ENCODE results near the gene SAMHD1.
"Not testable (repeated sequence)": the region's sequence is repeated elsewhere in the genome, so short reads cannot be mapped to it uniquely, and the experiment has no call there.

SAMHD1 gene

DNA sequence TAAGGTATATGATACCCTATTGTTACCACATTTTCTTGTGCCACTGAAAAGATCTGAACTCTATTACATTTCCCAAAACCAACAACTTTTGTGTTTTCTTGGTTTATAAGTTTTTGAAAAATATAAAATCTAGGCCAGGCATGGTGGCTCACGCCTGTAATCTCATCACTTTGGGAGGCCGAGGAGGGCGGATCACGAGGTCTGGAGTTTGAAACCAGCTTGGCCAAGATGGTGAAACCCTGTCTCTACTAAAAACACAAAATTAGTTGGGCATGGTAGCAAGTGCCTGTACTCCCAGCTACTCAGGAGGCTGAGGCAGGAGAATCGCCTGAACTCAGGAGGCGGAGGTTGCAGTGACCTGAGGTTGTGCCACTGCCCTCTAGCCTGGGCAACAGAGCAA, 34.3 kb downstream of the SAMHD1 start:
- no peak for DNase-seq (ENCODE audit: low read depth in 4 of 4, low spot score in 1 of 4)

DNA sequence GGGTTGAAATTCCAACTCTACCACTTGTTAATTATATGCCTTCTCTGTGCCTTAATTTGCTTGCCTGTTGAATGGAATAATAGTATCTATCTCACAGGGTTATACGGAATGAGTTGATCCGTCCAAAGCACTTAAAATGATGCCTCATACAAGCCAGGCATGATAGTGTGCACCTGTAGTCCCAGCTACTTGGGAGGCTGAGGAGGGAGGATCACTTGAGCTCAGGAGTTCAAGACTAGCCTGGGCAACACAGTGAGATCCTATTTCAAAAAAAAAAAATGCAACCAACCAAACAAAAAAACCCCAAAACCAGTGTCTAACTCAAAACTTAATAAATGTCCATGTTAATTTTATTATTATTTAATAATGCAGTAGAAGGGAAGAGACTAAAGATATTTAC, 35.3 kb downstream of the SAMHD1 start:
- no peak for DNase-seq (ENCODE audit: low read depth in 4 of 4, low spot score in 1 of 4)

DNA sequence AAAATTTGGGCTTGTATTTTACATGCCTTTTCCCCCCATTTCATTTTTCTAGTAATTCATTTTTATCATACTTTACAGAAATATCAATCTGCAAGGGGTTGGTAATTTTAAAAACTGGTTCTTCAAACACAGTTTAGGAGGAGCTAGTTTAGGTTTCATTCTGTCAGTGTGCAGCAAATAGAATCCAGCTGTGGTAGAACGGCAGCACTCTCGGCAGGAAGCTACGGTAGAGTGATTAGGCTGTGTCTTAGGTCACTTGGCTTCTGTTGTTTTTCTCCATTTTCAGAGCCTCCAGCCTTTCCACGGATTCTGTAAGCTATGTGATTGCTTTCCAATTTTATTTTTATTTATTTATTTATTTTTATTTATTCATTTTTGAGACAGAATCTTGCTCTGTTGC, 42.9 kb downstream of the SAMHD1 start:
- DNase-seq (ENCODE audit: low read depth in 4 of 4, low spot score in 1 of 4) = no peak

GRCh38 chr20:36906086-36906485, 45.4 kb downstream of the SAMHD1 start:
- DNase-seq (ENCODE audit: low read depth in 4 of 4, low spot score in 1 of 4) = not testable (repeated sequence)

GRCh38 chr20:36905566-36905965, 45.9 kb downstream of the SAMHD1 start:
- DNase-seq (ENCODE audit: low read depth in 4 of 4, low spot score in 1 of 4) = not testable (repeated sequence)

GRCh38 chr20:36904690-36905089, 46.8 kb downstream of the SAMHD1 start:
- no peak for DNase-seq (ENCODE audit: low read depth in 4 of 4, low spot score in 1 of 4)

DNA sequence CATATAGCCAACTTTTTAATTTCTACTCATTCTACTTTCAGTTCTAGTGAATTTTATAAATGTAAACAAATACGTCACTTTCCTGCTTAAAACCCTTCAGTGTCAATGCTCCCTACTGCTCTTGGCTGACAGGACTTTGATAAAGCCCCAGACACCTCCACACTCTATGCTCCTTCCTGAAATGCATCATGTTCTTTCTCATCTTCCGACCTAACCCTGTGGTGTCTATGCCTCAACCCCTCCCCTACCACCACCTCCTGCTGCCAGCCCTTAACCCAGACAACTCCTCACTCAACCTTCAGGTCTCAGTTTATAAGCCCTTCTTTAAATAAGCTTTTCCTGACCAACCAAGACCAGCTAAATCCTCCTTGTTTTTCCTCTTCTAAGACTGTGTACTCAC, 56.5 kb downstream of the SAMHD1 start:
- no peak for DNase-seq (ENCODE audit: low read depth in 4 of 4, low spot score in 1 of 4)

DNA sequence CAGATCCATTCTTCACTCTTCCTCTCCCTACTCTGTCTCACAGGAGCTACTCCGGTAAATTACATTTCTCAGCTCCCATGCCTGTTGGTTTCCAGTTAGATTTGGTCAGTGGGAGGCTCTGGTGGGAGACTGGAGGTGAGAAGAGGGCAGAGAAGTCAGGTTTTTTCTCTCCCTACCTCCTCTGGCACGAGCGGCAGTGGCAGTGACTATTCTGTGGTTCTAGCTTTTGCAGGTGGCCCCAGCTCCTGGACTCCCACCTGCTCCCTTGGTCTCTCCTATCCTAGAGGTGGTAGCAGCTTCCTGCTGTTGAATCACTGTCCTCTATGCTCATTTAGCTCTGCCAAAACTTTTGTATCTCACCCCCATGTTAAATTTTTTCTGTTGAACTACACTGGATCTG, 57.7 kb downstream of the SAMHD1 start:
- no peak for DNase-seq (ENCODE audit: low read depth in 4 of 4, low spot score in 1 of 4)

DNA sequence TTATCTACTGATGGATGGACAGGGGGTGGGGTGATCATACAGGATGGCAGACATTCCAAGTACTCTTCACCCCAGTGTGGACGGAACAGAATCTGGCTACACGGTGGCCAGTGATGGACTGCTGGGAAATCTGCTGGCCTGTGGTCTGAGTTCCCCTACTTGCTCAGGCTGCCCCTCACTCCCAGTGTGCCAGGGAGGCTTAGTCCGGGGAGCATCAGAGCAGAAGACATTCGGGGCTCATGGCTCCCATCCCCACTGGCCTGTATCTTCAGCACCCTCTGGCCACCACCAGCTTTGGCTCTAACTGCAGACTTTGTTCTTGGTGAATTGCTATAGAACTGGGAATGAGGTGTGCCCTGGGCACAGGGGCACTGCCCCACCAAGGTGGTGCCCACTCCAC, 60.3 kb downstream of the SAMHD1 start:
- DNase-seq (ENCODE audit: low read depth in 4 of 4, low spot score in 1 of 4) = no peak

DNA sequence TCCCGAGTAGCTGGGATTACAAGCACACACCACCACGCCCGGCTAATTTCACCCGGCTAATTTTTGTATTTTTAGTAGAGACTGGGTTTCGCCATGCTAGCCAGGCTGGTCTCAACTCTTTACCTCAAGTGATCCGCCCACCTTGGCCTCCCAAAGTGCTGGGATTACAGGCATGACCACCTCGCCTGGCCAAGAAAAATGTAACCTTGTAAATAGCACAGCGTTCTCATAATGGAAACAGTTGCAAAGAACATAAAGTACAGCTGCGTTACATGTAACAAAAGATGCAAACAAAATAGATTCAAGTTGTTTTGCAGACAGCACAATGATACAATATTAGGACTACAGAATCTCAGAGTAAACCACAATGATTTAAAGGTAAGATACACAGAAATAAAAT, 60.9 kb downstream of the SAMHD1 start:
- no peak for DNase-seq (ENCODE audit: low read depth in 4 of 4, low spot score in 1 of 4)

GRCh38 chr20:36888880-36889516, 62.5 kb downstream of the SAMHD1 start:
- no peak for DNase-seq (ENCODE audit: low read depth in 4 of 4, low spot score in 1 of 4)

DNA sequence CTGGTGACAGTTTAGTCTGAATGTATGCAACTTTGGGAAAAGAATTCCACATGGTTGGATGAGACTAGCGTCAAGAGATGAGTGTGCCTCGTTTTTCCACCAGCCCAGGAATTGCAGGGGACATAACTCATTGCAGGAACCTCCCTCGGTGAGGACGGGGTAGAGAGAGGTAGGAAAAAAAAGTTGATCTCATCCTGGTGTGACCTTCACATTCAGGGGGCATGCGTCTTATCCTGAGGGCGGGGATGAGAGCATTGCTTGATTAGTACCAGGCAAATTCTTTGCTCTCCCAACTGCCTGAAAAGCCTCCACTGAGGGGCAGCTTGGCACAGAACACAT, 63.8 kb downstream of the SAMHD1 start:
- DNase-seq (ENCODE audit: low read depth in 4 of 4, low spot score in 1 of 4) = no peak

GRCh38 chr20:36886859-36887751, 64.4 kb downstream of the SAMHD1 start:
- peak; percentile 65 to 79 (median 75) for DNase-seq (ENCODE audit: low read depth in 4 of 4, low spot score in 1 of 4)

DNA sequence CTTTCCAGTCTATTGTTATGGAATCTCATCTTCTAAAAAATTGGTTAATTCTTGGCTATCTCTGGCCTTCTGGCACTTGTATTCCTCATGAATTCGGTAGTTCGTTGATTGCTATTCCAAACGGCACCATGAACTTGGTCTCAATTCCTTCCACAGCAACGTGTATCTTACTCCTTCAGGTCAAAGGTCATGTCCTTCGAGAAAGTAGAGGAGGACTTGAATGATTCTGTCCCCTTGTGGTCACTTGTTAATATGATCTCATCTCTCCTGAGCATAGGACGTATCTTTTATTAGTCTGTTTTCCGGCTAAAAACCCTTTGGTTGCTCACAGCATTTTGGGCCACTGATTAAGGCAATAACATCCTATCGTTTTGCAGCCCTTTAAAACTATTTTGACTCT, 66.2 kb downstream of the SAMHD1 start:
- DNase-seq (ENCODE audit: low read depth in 4 of 4, low spot score in 1 of 4) = no peak

DNA sequence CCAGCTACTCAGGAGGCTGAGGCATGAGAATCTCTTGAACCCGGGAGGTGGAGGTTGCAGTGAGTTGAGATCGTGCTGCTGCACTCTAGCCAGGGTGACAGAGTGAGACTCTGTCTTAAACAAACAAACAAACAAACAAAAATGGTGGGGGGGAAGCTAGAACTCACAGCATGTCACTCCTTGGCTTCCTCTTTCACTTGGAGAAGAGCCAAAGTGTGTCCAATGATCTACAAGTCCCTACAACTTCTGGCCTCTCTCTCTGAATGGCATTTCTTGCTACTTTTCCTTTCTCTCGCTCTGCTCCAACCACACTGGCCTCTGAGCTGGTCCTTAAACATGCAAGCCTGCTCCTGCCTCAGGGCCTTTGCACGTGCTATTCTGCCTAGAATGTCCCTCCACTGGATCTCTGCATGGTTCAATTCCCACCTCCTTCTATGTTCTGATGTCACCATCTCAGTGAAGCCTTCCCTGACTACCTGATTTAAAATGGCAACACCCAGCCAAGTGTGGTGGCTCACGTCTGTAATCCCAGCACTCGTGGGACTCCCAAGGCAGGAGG, 67.5 kb downstream of the SAMHD1 start:
- DNase-seq (ENCODE audit: low read depth in 4 of 4, low spot score in 1 of 4) = no peak

DNA sequence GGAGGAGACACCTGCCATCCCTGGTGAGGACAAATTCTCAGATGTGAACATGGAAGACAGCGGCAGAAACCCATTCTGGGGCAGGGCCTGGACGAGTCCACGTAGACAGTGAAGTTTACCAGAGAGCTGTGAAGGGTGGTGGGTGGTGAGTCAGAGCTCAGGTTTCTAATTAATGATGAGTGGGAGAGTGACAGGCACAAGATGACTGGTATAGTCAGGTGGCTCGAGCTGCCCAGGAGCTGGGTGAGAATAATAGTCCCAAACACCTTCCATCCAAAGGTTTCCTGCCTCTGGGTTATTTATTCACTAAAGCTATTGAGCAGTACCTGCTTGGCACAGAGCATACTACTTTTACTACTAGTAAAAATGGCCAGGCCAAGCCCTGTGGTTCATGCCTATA, 69.6 kb downstream of the SAMHD1 start:
- DNase-seq (ENCODE audit: low read depth in 4 of 4, low spot score in 1 of 4) = no peak

- DNase-seq (ENCODE audit: low read depth in 4 of 4, low spot score in 1 of 4) = no peak
Observed at GRCh38 chr20:36881331-36881730, 70.2 kb downstream of the SAMHD1 start.

GRCh38 chr20:36880741-36881250, 70.7 kb downstream of the SAMHD1 start:
- DNase-seq (ENCODE audit: low read depth in 4 of 4, low spot score in 1 of 4) = no peak

- no peak for DNase-seq (ENCODE audit: low read depth in 4 of 4, low spot score in 1 of 4)
Observed at GRCh38 chr20:36878941-36879340, 72.6 kb downstream of the SAMHD1 start.

- DNase-seq (ENCODE audit: low read depth in 4 of 4, low spot score in 1 of 4) = no peak
Observed at GRCh38 chr20:36876473-36876833, 75.1 kb downstream of the SAMHD1 start.

DNA sequence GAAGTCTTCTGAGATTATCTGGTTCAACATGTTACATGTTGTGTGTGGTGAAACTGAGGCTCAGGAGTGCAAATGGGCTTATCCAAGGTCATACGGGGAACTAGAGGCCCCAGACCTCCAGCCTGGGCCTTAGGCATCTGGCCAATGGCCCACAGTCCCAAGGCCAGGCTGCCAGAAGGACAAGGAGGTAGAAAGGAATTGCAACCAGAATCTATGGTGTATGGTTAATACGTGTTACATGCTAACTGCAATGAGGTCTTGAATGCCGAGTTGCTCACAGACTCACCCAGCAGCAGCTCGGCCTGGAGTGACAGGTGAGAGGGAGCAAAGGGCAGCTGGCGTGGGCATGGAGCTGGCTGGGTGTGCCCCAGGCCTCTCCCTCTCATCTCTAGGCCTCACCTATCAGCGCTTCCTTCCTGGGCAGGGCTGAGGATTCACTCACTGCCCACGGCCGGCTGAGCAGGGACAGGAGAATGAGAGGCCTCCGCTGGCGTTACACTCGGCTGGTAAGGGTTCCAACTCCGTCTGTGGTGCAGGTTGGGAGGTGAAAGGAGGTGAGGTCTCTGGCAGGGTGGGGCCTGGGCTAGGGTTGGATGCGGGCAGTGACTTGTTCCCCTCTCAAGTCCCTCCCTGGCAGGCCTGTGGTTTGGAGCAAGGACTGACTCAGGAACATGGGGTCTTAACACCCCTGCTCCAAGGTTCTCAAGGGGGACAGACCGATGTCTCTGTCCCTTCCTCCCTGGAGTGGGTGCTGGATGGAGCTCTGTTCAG, 75.6 kb downstream of the SAMHD1 start, which contains the start of gene TLDC2:
Gene TLDC2, plus strand, starts transcription at position 437 of the 771 bp plus-strand sequence. Its CDS starts 37 bp downstream, at position 474.
- no peak for DNase-seq (ENCODE audit: low read depth in 4 of 4, low spot score in 1 of 4)
